ENCODE measurements around the gene POLR2H. TPM values are rescaled to one million over a fixed set of nuclear protein-coding genes. Genes with fewer than 3 reads are reported as not detected.

The POLR2H gene
- polyA plus RNA-seq, 1 donor (not counting 4 experiments of a cell fraction or from before 2014, with no cell fraction given): 202 TPM

DNA sequence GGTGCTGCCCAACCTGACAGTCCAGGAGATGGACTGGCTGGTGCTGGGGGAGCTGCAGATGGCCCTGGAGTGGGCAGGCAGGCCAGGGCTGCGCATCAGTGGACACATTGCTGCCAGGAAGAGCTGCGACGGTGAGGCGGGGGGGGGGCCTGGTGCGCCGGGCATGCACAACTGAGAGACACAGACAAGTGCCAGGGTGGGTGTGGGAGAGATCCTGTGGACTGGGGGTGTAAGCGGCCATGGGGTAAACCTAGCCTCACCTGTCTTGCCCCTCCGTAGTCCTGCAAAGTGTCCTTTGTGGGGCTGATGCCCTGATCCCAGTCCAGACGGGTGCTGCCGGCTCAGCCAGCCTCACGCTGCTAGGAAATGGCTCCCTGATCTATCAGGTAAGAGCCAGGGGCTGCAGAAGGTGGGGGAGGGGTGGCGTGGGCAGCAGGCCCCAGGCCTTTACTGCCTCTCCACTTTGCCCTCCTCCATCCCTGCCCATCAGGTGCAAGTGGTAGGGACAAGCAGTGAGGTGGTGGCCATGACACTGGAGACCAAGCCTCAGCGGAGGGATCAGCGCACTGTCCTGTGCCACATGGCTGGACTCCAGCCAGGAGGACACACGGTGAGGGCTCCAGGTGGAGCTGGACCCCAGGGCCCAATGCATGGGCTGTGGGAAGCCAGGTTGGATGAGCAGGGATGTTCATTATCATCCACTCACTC is 21.7 kb downstream of the POLR2H start:
- Histone ChIP-seq H3K27ac (ENCODE audit: control insufficient read depth, insufficient read depth, low read length) (no peak overlapping the region), H3K4me3 (ENCODE audit: control insufficient read depth in 2 of 3, extremely low read depth in 1 of 3, insufficient read depth in 2 of 3, low read depth in 1 of 3, low read length in 3 of 3) (no peak overlapping the region), H4K20me1 (ENCODE audit: control insufficient read depth, extremely low read depth, insufficient read depth, low read length) (no peaks in the 10 kb centered on the region), H3K27me3 (ENCODE audit: control insufficient read depth, extremely low read depth, insufficient read depth, low read length) (peaks cover 45% of the 10 kb centered on the region), H3K9me1 (ENCODE audit: control insufficient read depth, extremely low read depth, insufficient read depth, low read length) (no peaks in the 10 kb centered on the region), H3K4me2 (ENCODE audit: control insufficient read depth, extremely low read depth, insufficient read depth, low read depth, low read length) (no peak overlapping the region), H3K4me1 (ENCODE audit: control insufficient read depth, extremely low read depth, insufficient read depth, low read length) (no peaks in the 10 kb centered on the region), H3K36me3 (ENCODE audit: control insufficient read depth in 2 of 2, extremely low read depth in 1 of 2, insufficient read depth in 2 of 2, low read length in 2 of 2) (no peaks in the 10 kb centered on the region), H3K9ac (ENCODE audit: control insufficient read depth, extremely low read depth, insufficient read depth, low read length) (no peak overlapping the region), H2AFZ (ENCODE audit: control insufficient read depth, low read length) (no peak overlapping the region), H3K79me2 (ENCODE audit: control insufficient read depth, insufficient read depth, low read length) (no peaks in the 10 kb centered on the region), H3K9me3 (ENCODE audit: control insufficient read depth, low read depth, low read length) (no peaks in the 10 kb centered on the region)
- FAIRE-seq: no peak
- dilution Hi-C loops (cut with MboI; ENCODE audit: extremely low pct_ligation_motif_present, low sequenced_read_pairs): no loop called here
- no peak for DNase-seq (ENCODE audit: low read depth, low spot score)
- no peak for TF ChIP-seq EZH2 (IDR thresholded peaks at IDR 0.05; ENCODE audit: low read length)
- TF ChIP-seq, protein P1, sequence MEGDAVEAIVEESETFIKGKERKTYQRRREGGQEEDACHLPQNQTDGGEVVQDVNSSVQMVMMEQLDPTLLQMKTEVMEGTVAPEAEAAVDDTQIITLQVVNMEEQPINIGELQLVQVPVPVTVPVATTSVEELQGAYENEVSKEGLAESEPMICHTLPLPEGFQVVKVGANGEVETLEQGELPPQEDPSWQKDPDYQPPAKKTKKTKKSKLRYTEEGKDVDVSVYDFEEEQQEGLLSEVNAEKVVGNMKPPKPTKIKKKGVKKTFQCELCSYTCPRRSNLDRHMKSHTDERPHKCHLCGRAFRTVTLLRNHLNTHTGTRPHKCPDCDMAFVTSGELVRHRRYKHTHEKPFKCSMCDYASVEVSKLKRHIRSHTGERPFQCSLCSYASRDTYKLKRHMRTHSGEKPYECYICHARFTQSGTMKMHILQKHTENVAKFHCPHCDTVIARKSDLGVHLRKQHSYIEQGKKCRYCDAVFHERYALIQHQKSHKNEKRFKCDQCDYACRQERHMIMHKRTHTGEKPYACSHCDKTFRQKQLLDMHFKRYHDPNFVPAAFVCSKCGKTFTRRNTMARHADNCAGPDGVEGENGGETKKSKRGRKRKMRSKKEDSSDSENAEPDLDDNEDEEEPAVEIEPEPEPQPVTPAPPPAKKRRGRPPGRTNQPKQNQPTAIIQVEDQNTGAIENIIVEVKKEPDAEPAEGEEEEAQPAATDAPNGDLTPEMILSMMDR (optimal IDR thresholded peaks at IDR 0.05 in 1 of 3, IDR thresholded peaks at IDR 0.05 in 1 of 3, conservative IDR thresholded peaks at IDR 0.05 in 1 of 3; ENCODE audit: extremely low read depth in 1 of 3, insufficient read depth in 2 of 3, low read length in 3 of 3): no peak

DNA sequence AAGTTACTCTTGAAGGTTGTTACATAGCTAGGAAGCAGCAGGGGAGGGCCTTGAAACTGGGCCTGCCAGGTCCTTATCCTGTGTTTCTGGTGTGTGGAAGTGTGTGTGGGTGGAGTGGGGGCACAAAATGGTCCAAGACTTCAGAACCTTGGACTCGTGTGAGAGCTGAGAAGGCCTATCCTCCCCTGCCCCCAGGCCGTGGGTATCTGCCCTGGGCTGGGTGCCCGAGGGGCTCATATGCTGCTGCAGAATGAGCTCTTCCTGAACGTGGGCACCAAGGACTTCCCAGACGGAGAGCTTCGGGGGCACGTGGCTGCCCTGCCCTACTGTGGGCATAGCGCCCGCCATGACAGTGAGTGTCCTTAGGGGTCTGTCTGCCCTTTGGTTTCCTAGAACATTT is 22.8 kb downstream of the POLR2H start:
- peaks cover 39% of the 10 kb centered on the region for H3K27me3 ChIP-seq (ENCODE audit: control insufficient read depth, extremely low read depth, insufficient read depth, low read length)
- DNase-seq (ENCODE audit: low read depth, low spot score) (no peak), FAIRE-seq (no peak)
- no peaks in the 10 kb centered on the region for H3K4me1 ChIP-seq (ENCODE audit: control insufficient read depth, extremely low read depth, insufficient read depth, low read length)
- H3K79me2 ChIP-seq (ENCODE audit: control insufficient read depth, insufficient read depth, low read length): no peaks in the 10 kb centered on the region
- H2AFZ ChIP-seq (ENCODE audit: control insufficient read depth, low read length): no peak overlapping the region
- dilution Hi-C loops (cut with MboI; ENCODE audit: extremely low pct_ligation_motif_present, low sequenced_read_pairs): no loop called here
- no peak overlapping the region for H3K9ac ChIP-seq (ENCODE audit: control insufficient read depth, extremely low read depth, insufficient read depth, low read length)
- H3K27ac ChIP-seq (ENCODE audit: control insufficient read depth, insufficient read depth, low read length): no peak overlapping the region
- H3K9me1 ChIP-seq (ENCODE audit: control insufficient read depth, extremely low read depth, insufficient read depth, low read length): no peaks in the 10 kb centered on the region
- H3K36me3 ChIP-seq (ENCODE audit: control insufficient read depth in 2 of 2, extremely low read depth in 1 of 2, insufficient read depth in 2 of 2, low read length in 2 of 2): no peaks in the 10 kb centered on the region
- no peak overlapping the region for H3K4me3 ChIP-seq (ENCODE audit: control insufficient read depth in 2 of 3, extremely low read depth in 1 of 3, insufficient read depth in 2 of 3, low read depth in 1 of 3, low read length in 3 of 3)
- no peak for TF ChIP-seq EZH2 (IDR thresholded peaks at IDR 0.05; ENCODE audit: low read length)
- TF ChIP-seq, protein P1 (optimal IDR thresholded peaks at IDR 0.05 in 1 of 3, IDR thresholded peaks at IDR 0.05 in 1 of 3, conservative IDR thresholded peaks at IDR 0.05 in 1 of 3; ENCODE audit: extremely low read depth in 1 of 3, insufficient read depth in 2 of 3, low read length in 3 of 3): no peak
- no peaks in the 10 kb centered on the region for H4K20me1 ChIP-seq (ENCODE audit: control insufficient read depth, extremely low read depth, insufficient read depth, low read length)
- no peak overlapping the region for H3K4me2 ChIP-seq (ENCODE audit: control insufficient read depth, extremely low read depth, insufficient read depth, low read depth, low read length)
- no peaks in the 10 kb centered on the region for H3K9me3 ChIP-seq (ENCODE audit: control insufficient read depth, low read depth, low read length)
